Heart left ventricle (tissue), 16 donors: ENCODE measurements around the gene KRTAP5-3. TPM values are rescaled to one million over a fixed set of nuclear protein-coding genes. Genes with fewer than 3 reads are reported as not detected.

Experiments used
- ATAC-seq, 4 donors: fragments of 200-7000 bp; cut with Tn5 transposase; one replicate each; pipeline ENCODE4 v1.9.1; 2020 to 2022; ENCODE audit warnings: moderate library complexity in 4 of 4, mild to moderate bottlenecking in 3 of 4, moderate number of reproducible peaks in 1 of 4
- DNase-seq, 5 donors: peaks; one replicate each; pipeline ENCODE4 v3.0.0-alpha.2; 2020
- H3K27ac ChIP-seq, 12 donors: fragments of 200-600 bp; sonication (generic) in 4 of 12; one replicate each; pipeline versions ENCODE4 v1.5.0 to v1.8.0; 2016 to 2022; ENCODE audit warnings: mild to moderate bottlenecking in 2 of 12
- H3K27me3 ChIP-seq, 9 donors: fragments of 200-600 bp; sonication (generic) in 2 of 9; one replicate each; pipeline versions ENCODE4 v1.5.1 to v1.8.0; 2016 to 2022; ENCODE audit warnings: mild to moderate bottlenecking in 3 of 9
- H3K36me3 ChIP-seq, 9 donors: fragments of 200-600 bp; sonication (generic) in 2 of 9; one replicate each; pipeline versions ENCODE4 v1.5.0 to v1.8.0; 2018 to 2022; ENCODE audit warnings: mild to moderate bottlenecking in 2 of 9
- H3K4me1 ChIP-seq, 12 donors: fragments of 200-600 bp; sonication (generic) in 4 of 12; one replicate each; pipeline versions ENCODE4 v1.5.0 to v1.8.0; 2016 to 2022; ENCODE audit warnings: mild to moderate bottlenecking in 3 of 12
- H3K4me3 ChIP-seq, 12 donors: fragments of 200-600 bp; sonication (generic) in 4 of 12; one replicate each; pipeline versions ENCODE4 v1.5.0 to v1.8.0; 2017 to 2022; ENCODE audit warnings: mild to moderate bottlenecking in 9 of 12, moderate library complexity in 4 of 12
- H3K9me3 ChIP-seq, 12 donors: fragments of 200-600 bp; sonication (generic) in 4 of 12; one replicate each; pipeline versions ENCODE4 v1.5.0 to v1.8.0; 2016 to 2022; ENCODE audit warnings: mild to moderate bottlenecking in 1 of 12
- POLR2A ChIP-seq, 2 donors: fragments of 450-650 bp; IDR thresholded peaks; one replicate each; pipeline ENCODE4 v1.6.1; 2017; ENCODE audit warnings: antibody characterized with exemption in 2 of 2, mild to moderate bottlenecking in 2 of 2, moderate library complexity in 2 of 2
- WGBS, 4 donors: extraction: QIAGEN DNeasy Blood & Tissue Kit in 2 of 4; methylation state at CpG; one replicate each; pipeline versions ENCODE4 v1.1.5 to v1.1.7; 2013 to 2018; 5-methylcytosine and 5-hydroxymethylcytosine counted together
- intact Hi-C, 10 donors: fragments of 100-400 bp; cut with DNase I; formaldehyde crosslinking; loops; one replicate each; pipeline versions ENCODE4 v1.11.1 to v1.14.2; 2022
- polyA plus RNA-seq, 2 donors: library from polyadenylated mRNA; stranded (reverse); fragments of 200-250 nt; gene quantifications; one replicate each; pipeline ENCODE4 v1.2.3, GENCODE V29; 2013
- total RNA-seq, 9 donors: library from RNA; depleted of rRNA in 2 of 9; stranded (reverse); fragments of >200 nt in 2 of 9; fragmentation: NEBNext Ultra II Directional in 3 of 9; extraction: Animal tissue kit (Norgen Biotek cat#: 25700) in 3 of 9; gene quantifications; one replicate each; pipeline versions ENCODE4 v1.1.0 to v1.2.4, GENCODE V29; 2016 to 2023
- TF ChIP-seq, protein P1 (sequence below), 12 donors: fragments of 200-600 bp; sonication (generic) in 4 of 12; IDR thresholded peaks; one replicate each; pipeline versions ENCODE4 v1.5.0 to v1.8.0; 2018 to 2022; ENCODE audit warnings: antibody characterized with exemption in 12 of 12, mild to moderate bottlenecking in 5 of 12
- donor health status: ischemic (EF 13 %, LVEDD 7.1; RV severe dilation, severe dysfunction).
- donor health status: healthy with polysubstance abuse.
- donor health status: DM: no; HTN: yes; CAD: no.
- donor health status: DM: no; HTN: no; CAD: no.
- donor health status: ischemic (EF 25% LVEDD 6.9; RV normal size, moderate dysfunction).
- donor health status: ischemic (EF 25% LVEDD 5.7; RV mildly dilated, moderate dysfunction).
- donor health status: healthy.
- donor health status: DM: yes; HTN: yes; CAD: no.
- donor health status: ischemic (EF 35%, LVEDD 5.7; RV mildly dilated, moderate dysfunction).
- donor health status: nonischemic (EF 11% LVEDD 7.7; RV severe dilation, severe dysfunction).
- donor health status: DM: yes; HTN: yes; CAD: no.
- donor health status: PGD.
- donor health status: ischemic (EF 29% LVEDD 5.4; RV normal size, mild dysfunction).
- donor health status: nonischemic (EF 23%, LVEDD 6.1; RV moderate dilation, normal function).

The KRTAP5-3 gene
- total and polyA plus RNA-seq, 11 donors, result not detected

DNA sequence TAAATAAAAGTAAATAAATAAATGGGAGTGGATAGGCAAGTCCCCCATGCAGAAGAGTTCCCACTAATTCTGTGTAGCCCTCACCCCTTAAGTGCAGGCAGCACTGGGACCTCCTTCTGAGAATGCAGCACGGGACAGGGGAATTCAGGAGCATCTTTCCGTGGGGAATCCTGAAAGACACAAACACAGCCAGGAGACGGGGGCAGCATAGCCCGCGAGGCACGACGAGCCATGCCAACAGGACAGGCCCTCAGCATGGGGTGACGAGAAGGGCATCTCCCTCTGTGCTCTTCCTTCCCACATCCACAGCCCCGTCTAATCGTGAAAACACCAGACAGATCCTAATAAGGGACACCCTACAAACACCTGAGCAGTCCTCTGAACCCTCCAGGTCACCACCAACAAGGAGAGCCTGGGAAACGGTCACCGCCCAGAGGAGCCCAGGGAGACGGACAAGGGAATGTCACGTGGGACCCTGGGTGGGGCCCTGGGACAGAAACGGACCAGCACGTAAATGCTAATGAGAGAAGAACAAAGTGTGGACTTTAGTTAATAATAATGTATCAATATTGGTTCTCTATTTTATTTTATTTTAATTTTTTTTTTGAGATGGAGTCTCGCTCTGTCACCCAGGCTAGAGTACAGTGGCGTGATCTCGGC lies 28.2 kb upstream of the KRTAP5-3 start:
- TF ChIP-seq POLR2A (IDR thresholded peaks at IDR 0.05), result no peak
- TF ChIP-seq, protein P1, sequence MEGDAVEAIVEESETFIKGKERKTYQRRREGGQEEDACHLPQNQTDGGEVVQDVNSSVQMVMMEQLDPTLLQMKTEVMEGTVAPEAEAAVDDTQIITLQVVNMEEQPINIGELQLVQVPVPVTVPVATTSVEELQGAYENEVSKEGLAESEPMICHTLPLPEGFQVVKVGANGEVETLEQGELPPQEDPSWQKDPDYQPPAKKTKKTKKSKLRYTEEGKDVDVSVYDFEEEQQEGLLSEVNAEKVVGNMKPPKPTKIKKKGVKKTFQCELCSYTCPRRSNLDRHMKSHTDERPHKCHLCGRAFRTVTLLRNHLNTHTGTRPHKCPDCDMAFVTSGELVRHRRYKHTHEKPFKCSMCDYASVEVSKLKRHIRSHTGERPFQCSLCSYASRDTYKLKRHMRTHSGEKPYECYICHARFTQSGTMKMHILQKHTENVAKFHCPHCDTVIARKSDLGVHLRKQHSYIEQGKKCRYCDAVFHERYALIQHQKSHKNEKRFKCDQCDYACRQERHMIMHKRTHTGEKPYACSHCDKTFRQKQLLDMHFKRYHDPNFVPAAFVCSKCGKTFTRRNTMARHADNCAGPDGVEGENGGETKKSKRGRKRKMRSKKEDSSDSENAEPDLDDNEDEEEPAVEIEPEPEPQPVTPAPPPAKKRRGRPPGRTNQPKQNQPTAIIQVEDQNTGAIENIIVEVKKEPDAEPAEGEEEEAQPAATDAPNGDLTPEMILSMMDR (IDR thresholded peaks at IDR 0.05), result no peak
- no peak for DNase-seq

DNA sequence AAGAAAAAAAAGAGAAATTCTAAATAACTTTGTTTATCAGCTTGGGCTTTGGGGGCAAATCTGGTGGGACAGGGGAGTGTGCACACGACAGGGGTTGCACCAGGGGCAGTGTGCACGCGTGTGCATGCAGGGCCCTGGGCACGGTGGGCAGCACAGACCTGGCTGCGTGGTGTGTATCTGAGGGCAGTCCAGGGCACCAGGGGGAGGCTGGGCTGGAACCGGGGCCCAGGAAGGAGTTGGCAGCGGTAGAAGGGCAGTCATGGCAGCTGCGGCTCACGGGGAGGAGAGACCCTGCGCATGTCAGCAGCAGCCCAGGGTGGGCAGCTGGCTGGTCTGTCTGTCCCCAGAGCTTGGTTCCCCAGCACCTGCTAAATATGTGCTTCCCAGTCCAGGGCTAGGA lies 25.6 kb upstream of the KRTAP5-3 start:
- ATAC-seq (no peak), DNase-seq (no peak)
- no peak overlapping the region for H3K4me3 ChIP-seq
- peaks cover 0 to 35% (median 8%) of the 10 kb centered on the region in 9 donors for H3K27me3 ChIP-seq
- no peaks in the 10 kb centered on the region for H3K36me3 ChIP-seq
- H3K4me1 ChIP-seq, result peaks cover 0 to 11% (median 3%) of the 10 kb centered on the region in 12 donors
- TF ChIP-seq, protein P1 (IDR thresholded peaks at IDR 0.05), result no peak
- no peak for TF ChIP-seq POLR2A (IDR thresholded peaks at IDR 0.05)
- no peak overlapping the region for H3K27ac ChIP-seq
- no peaks in the 10 kb centered on the region for H3K9me3 ChIP-seq
- WGBS, 4 donors, result 85 to 92% (median 89%) methylated on average over 10 of the region's 10 CpGs
- intact Hi-C loops, result loop anchor here in 2 of 10 donors (10.0 kb wide), 1 partner anchor 89 kb away; no protein-coding TSS in a partner anchor

More for the DNA sequence above, 28.2 kb upstream of the KRTAP5-3 start:
- H3K4me3 ChIP-seq, result no peak overlapping the region
- 87 to 90% (median 88%) methylated on average over 19 of the region's 19 CpGs for WGBS, 4 donors
- H3K27me3 ChIP-seq, result peaks cover 0 to 30% (median 8%) of the 10 kb centered on the region in 9 donors
- H3K9me3 ChIP-seq, result no peaks in the 10 kb centered on the region
- H3K27ac ChIP-seq, result no peak overlapping the region
- ATAC-seq, result no peak
- H3K36me3 ChIP-seq, result no peaks in the 10 kb centered on the region
- intact Hi-C loops, result loop anchor here in 2 of 10 donors (10.0 kb wide), 1 partner anchor 92 kb away; no protein-coding TSS in a partner anchor
- H3K4me1 ChIP-seq, result peaks cover 0 to 21% (median 9%) of the 10 kb centered on the region in 12 donors

DNA sequence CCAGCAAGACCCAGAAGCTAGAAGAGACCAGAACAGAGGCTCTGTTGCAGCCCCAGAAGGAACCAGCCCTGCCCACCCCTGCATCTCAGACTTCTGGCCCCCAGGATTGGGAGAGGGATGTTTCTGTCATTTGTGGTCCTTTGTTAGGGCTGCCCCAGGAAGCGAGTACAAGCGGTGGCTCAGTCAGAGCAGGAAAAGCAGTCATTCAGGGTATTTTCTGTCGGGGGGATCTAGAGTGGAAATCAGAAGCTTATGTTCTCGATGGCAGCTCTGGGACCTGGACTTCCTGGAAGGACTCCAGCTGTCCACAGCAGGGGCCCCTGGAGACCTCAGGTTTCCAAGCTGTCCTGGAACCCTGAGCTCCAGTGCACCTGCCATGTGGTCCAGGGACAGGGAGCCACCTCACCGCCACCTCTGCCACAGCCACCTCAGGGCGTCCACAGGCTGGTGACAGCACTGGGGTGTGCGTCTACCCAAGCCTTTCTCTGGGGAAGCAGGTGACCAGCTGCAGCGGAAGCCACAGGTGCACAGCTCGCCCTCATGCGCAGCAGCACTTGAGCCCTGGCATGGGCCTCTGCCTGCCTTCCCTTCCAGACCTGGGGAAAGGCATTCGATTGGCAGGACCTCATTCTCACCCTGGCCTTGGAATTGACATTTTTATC lies 23.9 kb upstream of the KRTAP5-3 start:
- ATAC-seq, result no peak
- DNase-seq, result no peak
- intact Hi-C loops, result loop anchor here in 2 of 10 donors (10.0 kb wide), 1 partner anchor 87 kb away; no protein-coding TSS in a partner anchor

More for the DNA sequence above, 23.9 kb upstream of the KRTAP5-3 start:
- H3K27me3 ChIP-seq, result peaks cover 0 to 47% (median 12%) of the 10 kb centered on the region in 9 donors
- no peak for TF ChIP-seq POLR2A (IDR thresholded peaks at IDR 0.05)
- TF ChIP-seq, protein P1 (IDR thresholded peaks at IDR 0.05), result no peak
- H3K27ac ChIP-seq, result no peak overlapping the region
- no peaks in the 10 kb centered on the region for H3K36me3 ChIP-seq
- no peak overlapping the region for H3K4me3 ChIP-seq
- no peaks in the 10 kb centered on the region for H3K9me3 ChIP-seq
- 54 to 64% (median 60%) methylated on average over 10 to 11 of the region's 11 CpGs for WGBS, 4 donors
- peaks cover 0 to 8% (median 3%) of the 10 kb centered on the region in 12 donors for H3K4me1 ChIP-seq
